HFF-Myc (cell line): ENCODE results near the gene ADCYAP1R1.

Experiments
- DNase-seq: peaks from one replicate; pipeline ENCODE4 v3.0.0-alpha.2; 2011; ENCODE audit warnings: low read depth; ENCODE audit errors: extremely low read depth
- H3K4me3 ChIP-seq: replicated peaks from 2 replicates; pipeline ENCODE4 v1.5.1; 2011; ENCODE audit warnings: low read depth, mild to moderate bottlenecking, control low read depth, low read length
- CTCF ChIP-seq: IDR thresholded peaks from 2 replicates; pipeline ENCODE4 v1.5.1; 2012; ENCODE audit warnings: mild to moderate bottlenecking, low read depth, low read length, control low read depth; ENCODE audit errors: missing control alignments

ADCYAP1R1 gene

DNA sequence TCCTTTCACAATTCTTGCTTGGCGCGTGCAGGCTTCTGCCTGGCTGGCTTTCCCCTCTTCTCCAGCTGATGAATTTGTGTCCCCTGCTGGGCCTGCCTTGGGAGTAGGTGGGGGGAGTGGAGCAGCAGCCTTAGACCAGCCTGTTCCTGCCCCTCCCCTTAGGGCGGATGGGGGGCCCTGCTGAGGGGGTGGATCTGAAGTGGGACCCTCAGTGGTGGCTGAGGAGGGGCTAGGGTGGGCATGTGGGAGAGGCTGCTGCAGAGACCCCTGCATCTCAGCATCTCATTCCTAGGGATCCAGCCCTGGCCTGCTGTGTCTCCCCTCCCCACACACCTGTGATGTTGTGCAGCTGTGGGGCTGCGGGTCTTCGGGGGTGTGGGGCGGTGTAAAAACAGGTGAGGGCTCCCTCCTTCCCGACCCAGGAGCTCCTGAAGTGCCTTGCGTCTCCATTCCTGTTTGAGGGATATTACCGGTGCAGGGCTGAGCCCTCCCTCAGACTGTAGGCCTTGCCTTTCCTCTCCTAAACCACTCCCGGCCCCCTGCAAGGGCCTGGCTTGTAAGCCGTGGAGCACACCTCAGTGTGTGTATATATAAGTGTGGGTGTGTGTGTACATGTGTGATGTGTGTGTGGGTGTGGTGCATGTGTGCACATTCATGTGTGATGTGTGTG is 24.7 kb downstream of the ADCYAP1R1 start:
- no peak overlapping the region for H3K4me3 ChIP-seq
- no peak for DNase-seq
- no peak for TF ChIP-seq CTCF

DNA sequence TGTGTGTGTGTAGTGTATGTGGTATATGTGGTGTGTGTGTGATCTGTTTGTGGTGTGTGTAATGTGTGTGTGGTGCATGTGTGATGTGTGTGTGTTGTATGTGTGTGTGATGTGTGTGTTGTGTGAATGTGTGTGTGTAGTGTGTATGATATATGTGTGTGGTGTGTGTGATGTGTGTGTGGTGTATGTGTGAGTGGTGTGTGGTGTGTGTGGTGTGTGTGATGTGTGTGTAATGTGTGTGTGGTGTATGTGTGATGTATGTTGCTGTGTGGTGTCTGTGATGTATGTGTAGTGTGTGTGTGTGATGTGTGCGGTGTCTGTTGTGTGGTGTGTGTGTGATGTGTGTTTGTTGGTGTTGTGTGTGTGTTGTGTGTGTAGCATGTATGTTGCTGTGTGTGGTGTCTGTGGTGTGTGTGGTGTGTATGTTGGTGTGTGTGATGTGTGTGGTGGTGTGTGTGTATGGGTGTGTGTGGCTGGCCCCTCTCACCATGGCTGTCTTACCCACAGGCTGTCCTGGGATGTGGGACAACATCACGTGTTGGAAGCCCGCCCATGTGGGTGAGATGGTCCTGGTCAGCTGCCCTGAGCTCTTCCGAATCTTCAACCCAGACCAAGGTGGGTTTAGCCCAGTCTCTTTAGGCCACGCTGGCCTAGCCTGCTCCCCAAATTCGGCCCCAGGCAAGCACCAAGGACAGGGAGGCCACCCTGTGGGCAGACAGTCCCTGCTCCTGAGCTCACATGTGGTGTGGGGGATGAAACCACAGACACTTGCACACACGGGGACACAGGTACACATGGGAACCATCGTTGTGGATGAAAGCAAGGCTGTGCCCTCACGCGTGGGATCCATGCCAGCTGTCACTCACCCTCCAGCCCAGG is 25.6 kb downstream of the ADCYAP1R1 start:
- no peak for TF ChIP-seq CTCF
- no peak for DNase-seq
- no peak overlapping the region for H3K4me3 ChIP-seq

DNA sequence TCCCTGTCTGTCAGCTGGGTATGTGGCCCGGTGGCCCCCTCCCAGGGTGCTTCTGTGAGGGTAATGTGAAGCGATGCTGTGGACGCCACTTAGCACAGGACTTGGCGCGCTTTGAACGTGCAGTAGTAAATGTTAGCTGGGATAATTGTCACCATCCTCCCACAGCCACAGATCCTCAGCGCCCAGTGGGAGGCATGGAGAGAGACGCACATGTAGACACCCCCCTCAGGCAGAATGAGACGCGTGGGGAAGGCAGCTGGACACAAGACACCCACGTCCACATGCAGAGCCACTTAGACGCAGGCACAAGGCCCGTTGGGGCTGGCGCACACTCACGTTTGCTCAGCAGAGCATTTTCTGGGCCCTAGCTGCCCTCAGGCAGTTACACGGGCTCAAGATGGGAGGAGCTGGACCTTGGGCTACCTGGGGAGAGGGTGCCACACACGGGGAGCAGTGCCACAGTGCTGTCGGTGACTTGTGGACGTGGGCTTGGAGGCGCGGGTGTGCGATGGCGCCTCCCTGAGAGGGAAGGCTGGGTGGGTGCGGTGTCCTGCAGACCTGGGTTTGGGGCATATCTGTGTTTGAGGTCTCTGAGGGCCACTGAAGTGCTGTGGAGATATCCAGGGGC is 26.4 kb downstream of the ADCYAP1R1 start:
- TF ChIP-seq CTCF, result no peak
- no peak for DNase-seq

GRCh38 chr7:31079126-31079823 is 27.2 kb downstream of the ADCYAP1R1 start:
- no peak for TF ChIP-seq CTCF
- DNase-seq, result no peak
- no peak overlapping the region for H3K4me3 ChIP-seq

More for the DNA sequence above, 26.4 kb downstream of the ADCYAP1R1 start:
- H3K4me3 ChIP-seq, result no peak overlapping the region

- no peak overlapping the region for H3K4me3 ChIP-seq
- no peak for TF ChIP-seq CTCF
- no peak for DNase-seq
These were observed 27.9 kb downstream of the ADCYAP1R1 start for GRCh38 chr7:31079824-31080511.

DNA sequence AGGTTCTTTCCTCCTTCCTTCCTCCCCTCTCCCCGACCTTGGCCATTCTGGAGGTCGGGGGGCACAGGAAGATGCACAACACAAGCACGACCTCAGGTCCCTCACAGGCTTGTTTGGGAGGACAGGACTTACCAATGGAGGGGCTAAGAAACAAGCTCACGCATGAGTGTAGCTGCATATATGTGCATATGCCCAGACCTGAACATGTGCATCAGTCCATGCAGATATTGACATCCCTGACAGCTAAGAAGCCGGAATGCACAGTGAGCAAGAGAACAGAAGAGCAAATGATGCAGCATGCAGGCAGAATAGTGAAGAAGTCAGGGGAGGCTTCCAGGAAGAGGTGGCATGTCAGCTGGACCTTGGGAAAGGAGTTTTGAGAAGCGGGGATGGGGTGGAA is 28.7 kb downstream of the ADCYAP1R1 start:
- H3K4me3 ChIP-seq, result no peak overlapping the region
- TF ChIP-seq CTCF, result no peak
- no peak for DNase-seq
